ENCODE data around the gene CLVS2.

GRCh38 chr6:123024976-123025375 lies 28.9 kb downstream of the CLVS2 start:
- TF ChIP-seq EZH2 (IDR thresholded peaks at IDR 0.05; ENCODE audit: low read length) (no peak), CTCF (optimal IDR thresholded peaks at IDR 0.05 in 1 of 3, IDR thresholded peaks at IDR 0.05 in 1 of 3, conservative IDR thresholded peaks at IDR 0.05 in 1 of 3; ENCODE audit: extremely low read depth in 1 of 3, insufficient read depth in 2 of 3, low read length in 3 of 3) (no peak)

All from keratinocyte (primary cell).